MM.1S (cell line): ENCODE measurements around the gene MTHFD1L.

Experiments used
- CTCF ChIP-seq: fragments of 300-600 bp; sonication (generic); IDR thresholded peaks from 2 replicates; pipeline ENCODE4 v1.5.1; 2016; ENCODE audit warnings: antibody characterized with exemption, low read length, mixed read lengths
- EZH2phosphoT487 ChIP-seq: fragments of 300-600 bp; sonication (generic); IDR thresholded peaks from 2 replicates; pipeline ENCODE4 v1.6.1; 2018; ENCODE audit warnings: antibody characterized with exemption, low read length

- TF ChIP-seq EZH2phosphoT487 (no peak), CTCF (no peak)
Observed at GRCh38 chr6:150897400-150897943, 32.0 kb downstream of the MTHFD1L start.
